Tibial nerve (tissue), 4 donors: ENCODE results near the gene STK26.

ENCODE experiments used
- CTCF ChIP-seq, 5 experiments: fragments of 200-600 bp in 3 of 5; fragments of 450-650 bp in 2 of 5; sonication (generic) in 3 of 5; IDR thresholded peaks; one replicate each; pipeline ENCODE4 v1.5.1; 2016 to 2019; ENCODE audit warnings: antibody characterized with exemption in 5 of 5, mild to moderate bottlenecking in 3 of 5, moderate library complexity in 2 of 5
- EP300 ChIP-seq, 2 donors: sonication (generic); formaldehyde crosslinking; IDR thresholded peaks; one replicate each; pipeline ENCODE4 v1.6.1; 2017; ENCODE audit warnings: antibody characterized with exemption in 2 of 2, mild to moderate bottlenecking in 1 of 2
- POLR2A ChIP-seq, 2 donors: fragments of 450-650 bp; IDR thresholded peaks; one replicate each; pipeline ENCODE4 v1.6.1; 2017; ENCODE audit warnings: antibody characterized with exemption in 2 of 2, mild to moderate bottlenecking in 2 of 2, moderate library complexity in 2 of 2

GRCh38 chrX:131985526-131986049, 37.5 kb upstream of the STK26 start:
- TF ChIP-seq CTCF (IDR thresholded peaks at IDR 0.05) (no peak), EP300 (IDR thresholded peaks at IDR 0.05) (no peak), POLR2A (IDR thresholded peaks at IDR 0.05) (no peak)
